A673 (cell line): Measurements from ENCODE around the gene NPW. TPM values are rescaled to one million over a fixed set of nuclear protein-coding genes. Genes with fewer than 3 reads are reported as not detected.

Experiments
- BruUV-seq: library from RNA; stranded (reverse); fragments of 400-500 nt; replicated peaks from 2 replicates; lab custom pipeline; 2021; lab: Mats Ljungman, UMichigan
- CTCF ChIA-PET: fragments of 300-600 bp; sonication (Branson Sonifier 250); formaldehyde crosslinking; loops from one replicate; lab custom pipeline; 2022; ENCODE audit warnings: antibody characterized with exemption; lab: Charles Lee
- POLR2A ChIA-PET: fragments of 300-600 bp; sonication (Branson Sonifier 250); formaldehyde crosslinking; loops from one replicate; lab custom pipeline; 2022; ENCODE audit warnings: antibody characterized with exemption; ENCODE audit not compliant: low non-redundant PET; lab: Charles Lee
- DNase-seq: peaks from one replicate; pipeline ENCODE4 v3.0.0-alpha.2; 2015; ENCODE audit warnings: low spot score
- H3K27ac ChIP-seq: fragments of 200-600 bp; sonication (generic); 2 replicates; pipeline ENCODE4 v1.5.1; 2016; ENCODE audit warnings: mixed run types, low read depth, mild to moderate bottlenecking, mixed read lengths, antibody characterized with exemption, low read length; ENCODE audit not compliant: poor library complexity, severe bottlenecking
- H3K27me3 ChIP-seq: fragments of 200-600 bp; sonication (generic); replicated peaks from 2 replicates; pipeline ENCODE4 v1.6.1; 2017; ENCODE audit warnings: mixed run types, low read depth, mild to moderate bottlenecking, mixed read lengths, antibody characterized with exemption, low read length; ENCODE audit not compliant: insufficient read depth, poor library complexity
- H3K36me3 ChIP-seq: fragments of 200-600 bp; sonication (generic); 2 replicates; pipeline ENCODE4 v1.6.1; 2016; ENCODE audit warnings: mixed run types, mild to moderate bottlenecking, mixed read lengths, antibody characterized with exemption, low read length; ENCODE audit not compliant: insufficient read depth, poor library complexity, severe bottlenecking
- H3K4me1 ChIP-seq: fragments of 200-600 bp; sonication (generic); 2 replicates; pipeline ENCODE4 v1.6.1; 2017; ENCODE audit warnings: mixed run types, mild to moderate bottlenecking, mixed read lengths, antibody characterized with exemption, low read length; ENCODE audit not compliant: insufficient read depth, poor library complexity, severe bottlenecking
- H3K4me3 ChIP-seq: fragments of 200-600 bp; sonication (generic); 2 replicates; pipeline ENCODE4 v1.5.1; 2016; ENCODE audit warnings: low read depth, mixed run types, mild to moderate bottlenecking, mixed read lengths, low read length; ENCODE audit not compliant: poor library complexity, severe bottlenecking
- H3K9me3 ChIP-seq: fragments of 200-600 bp; sonication (generic); 2 replicates; pipeline ENCODE4 v1.6.1; 2016; ENCODE audit warnings: mixed run types, low read depth, mild to moderate bottlenecking, mixed read lengths, antibody characterized with exemption, low read length; ENCODE audit not compliant: poor library complexity, severe bottlenecking
- EZH2 ChIP-seq: fragments of 200-600 bp; sonication (generic); IDR thresholded peaks from 2 replicates; pipeline ENCODE4 v1.6.1; 2017; ENCODE audit warnings: borderline replicate concordance, low read depth, mild to moderate bottlenecking, mixed read lengths, antibody characterized with exemption, low read length; ENCODE audit not compliant: poor library complexity, severe bottlenecking
- intact Hi-C: fragments of 100-400 bp; cut with micrococcal nuclease; formaldehyde crosslinking; loops from one replicate; pipeline ENCODE4 v1.10.0; 2022; ENCODE audit not compliant: unreplicated experiment
- total RNA-seq: library from RNA; stranded (reverse); gene quantifications from 2 replicates; pipeline ENCODE4 v1.2.3, GENCODE V29; 2021
- TF ChIP-seq, protein P1 (sequence below): fragments of 300-800, 200-600 bp; sonication (generic); conservative IDR thresholded peaks from 2 replicates; pipeline ENCODE4 v1.5.1; 2017; ENCODE audit warnings: low read depth, mild to moderate bottlenecking, antibody characterized with exemption, low read length, moderate library complexity, mixed read lengths

Gene NPW
- total RNA-seq, 1 experiment from 2014 or later = 96.5 TPM

DNA sequence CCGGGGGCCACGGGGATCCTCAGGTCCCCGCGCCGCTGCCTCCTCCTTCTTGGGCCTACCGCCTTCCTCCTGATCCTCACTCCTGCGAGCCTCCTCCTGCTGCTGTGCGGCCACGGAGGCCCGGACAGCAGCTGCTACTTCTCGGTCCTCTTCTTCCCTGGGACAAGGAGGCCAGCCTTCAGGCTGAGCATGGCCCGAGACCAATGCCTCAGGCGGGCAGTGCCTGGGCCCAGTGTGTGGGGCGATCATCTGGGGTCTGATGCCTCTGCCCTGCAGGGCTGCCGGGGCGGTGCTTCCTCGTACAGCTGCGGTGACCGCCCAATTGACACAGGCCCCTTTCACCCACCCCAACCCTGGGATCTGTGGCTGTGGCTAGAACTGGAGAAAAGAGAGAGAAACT, 18.6 kb upstream of the NPW start:
- ChIA-PET POLR2A (no interaction called here), CTCF (no interaction called here)
- Histone ChIP-seq H3K4me3 (no peak overlapping the region), H3K27ac (no peak overlapping the region), H3K36me3 (peaks cover 63% of the 10 kb centered on the region), H3K9me3 (no peaks in the 10 kb centered on the region), H3K4me1 (peaks cover 18% of the 10 kb centered on the region), H3K27me3 (no peaks in the 10 kb centered on the region)
- TF ChIP-seq, protein P1, sequence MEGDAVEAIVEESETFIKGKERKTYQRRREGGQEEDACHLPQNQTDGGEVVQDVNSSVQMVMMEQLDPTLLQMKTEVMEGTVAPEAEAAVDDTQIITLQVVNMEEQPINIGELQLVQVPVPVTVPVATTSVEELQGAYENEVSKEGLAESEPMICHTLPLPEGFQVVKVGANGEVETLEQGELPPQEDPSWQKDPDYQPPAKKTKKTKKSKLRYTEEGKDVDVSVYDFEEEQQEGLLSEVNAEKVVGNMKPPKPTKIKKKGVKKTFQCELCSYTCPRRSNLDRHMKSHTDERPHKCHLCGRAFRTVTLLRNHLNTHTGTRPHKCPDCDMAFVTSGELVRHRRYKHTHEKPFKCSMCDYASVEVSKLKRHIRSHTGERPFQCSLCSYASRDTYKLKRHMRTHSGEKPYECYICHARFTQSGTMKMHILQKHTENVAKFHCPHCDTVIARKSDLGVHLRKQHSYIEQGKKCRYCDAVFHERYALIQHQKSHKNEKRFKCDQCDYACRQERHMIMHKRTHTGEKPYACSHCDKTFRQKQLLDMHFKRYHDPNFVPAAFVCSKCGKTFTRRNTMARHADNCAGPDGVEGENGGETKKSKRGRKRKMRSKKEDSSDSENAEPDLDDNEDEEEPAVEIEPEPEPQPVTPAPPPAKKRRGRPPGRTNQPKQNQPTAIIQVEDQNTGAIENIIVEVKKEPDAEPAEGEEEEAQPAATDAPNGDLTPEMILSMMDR = no peak
- TF ChIP-seq EZH2 = no peak
- intact Hi-C loops = loop anchor here (10.0 kb wide), 1 partner anchor 214 kb away; the partner anchor contains the start of genes BRICD5 and PGP
- no peak for DNase-seq
- BruUV-seq = no TSS peak

DNA sequence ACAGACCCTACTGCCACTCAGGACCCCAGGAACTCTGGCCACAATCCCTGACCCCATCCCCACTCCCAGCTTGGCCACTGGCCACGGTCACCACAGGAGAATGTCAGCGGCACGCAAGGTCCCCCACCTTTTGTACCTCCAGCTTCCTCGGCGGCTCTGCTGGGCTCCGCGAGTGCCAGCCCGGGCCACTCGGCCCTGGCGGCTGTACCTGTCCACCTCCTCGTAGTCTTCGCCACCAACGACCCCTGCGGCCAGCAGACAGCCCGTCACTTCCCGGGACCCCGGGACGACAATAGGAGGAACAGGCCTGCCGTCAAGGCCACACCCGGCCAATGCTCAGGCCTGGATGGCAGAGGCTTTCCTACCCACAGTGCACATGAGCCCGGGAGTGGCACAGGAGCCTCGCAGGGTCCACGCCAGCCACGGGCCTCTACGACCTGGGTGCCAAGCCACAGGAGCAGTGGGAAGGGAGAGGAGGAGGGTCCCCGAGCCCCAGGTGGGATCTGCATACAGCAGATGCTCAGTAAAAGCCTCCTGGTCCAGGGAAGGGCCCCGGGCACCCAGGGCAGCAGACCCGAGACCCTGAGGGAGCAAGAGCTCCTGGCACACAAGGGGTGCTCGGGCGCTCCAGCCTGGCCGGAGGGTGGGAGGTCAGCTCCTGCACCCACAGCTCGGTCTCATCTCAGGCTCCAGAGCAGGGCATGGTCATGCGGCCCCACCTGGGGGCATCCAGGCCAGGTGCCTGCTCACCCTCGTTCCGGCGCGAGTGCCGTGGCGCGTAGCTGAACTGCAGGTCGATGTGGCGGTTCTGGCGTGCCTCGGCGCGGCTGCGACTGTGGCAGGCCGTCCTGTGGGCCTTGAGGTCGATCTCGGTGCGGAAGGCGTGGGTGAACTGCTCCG, 17.9 kb upstream of the NPW start:
- CTCF ChIA-PET = interaction anchor here (0.6 kb wide), 1 partner anchor 13 kb away, joined by 3 read pairs; no protein-coding TSS in a partner anchor
- intact Hi-C loops = loop anchor here (10.0 kb wide), 1 partner anchor 213 kb away; the partner anchor contains the start of genes BRICD5 and PGP
- H3K27me3 ChIP-seq = no peaks in the 10 kb centered on the region
- H3K36me3 ChIP-seq = peaks cover 63% of the 10 kb centered on the region
- H3K4me1 ChIP-seq = peaks cover 24% of the 10 kb centered on the region
- H3K27ac ChIP-seq = no peak overlapping the region
- no TSS peak for BruUV-seq
- H3K9me3 ChIP-seq = no peaks in the 10 kb centered on the region
- DNase-seq = no peak
- no peak overlapping the region for H3K4me3 ChIP-seq
- no peak for TF ChIP-seq EZH2
- TF ChIP-seq, protein P1 = no peak
- POLR2A ChIA-PET = no interaction called here

GRCh38 chr16:2002406-2003230, 17.0 kb upstream of the NPW start:
- no peak for DNase-seq
- H3K9me3 ChIP-seq = no peaks in the 10 kb centered on the region
- no peaks in the 10 kb centered on the region for H3K27me3 ChIP-seq
- TF ChIP-seq, protein P1 = no peak
- TF ChIP-seq EZH2 = no peak
- H3K4me1 ChIP-seq = peaks cover 26% of the 10 kb centered on the region
- no peak overlapping the region for H3K4me3 ChIP-seq
- no peak overlapping the region for H3K27ac ChIP-seq
- POLR2A ChIA-PET = interaction anchor here (0.6 kb wide), 1 partner anchor 212 kb away, joined by 3 read pairs; the partner anchor contains the start of gene PGP
- H3K36me3 ChIP-seq = peaks cover 56% of the 10 kb centered on the region
- intact Hi-C loops = loop anchor here (10.0 kb wide), 1 partner anchor 212 kb away; the partner anchor contains the start of genes BRICD5 and PGP
- CTCF ChIA-PET = no interaction called here
- BruUV-seq = no TSS peak
